Lung (tissue), 12 donors: ENCODE measurements around the gene CLEC9A. TPM values are rescaled to one million over a fixed set of nuclear protein-coding genes. Genes with fewer than 3 reads are reported as not detected.
A peak's percentile ranks its signal among the peaks of the same experiment; 100 is the strongest.

ENCODE experiments used
- ATAC-seq: fragments of 200-7000 bp; cut with Tn5 transposase; one replicate; pipeline ENCODE4 v1.9.1; 2020; ENCODE audit warnings: moderate number of reproducible peaks; ENCODE audit not compliant: insufficient read depth, low FRiP score
- DNase-seq, 3 donors: peaks; one replicate each; pipeline ENCODE4 v3.0.0-alpha.2; 2013 to 2017
- H3K27ac ChIP-seq, 2 donors: one replicate each; pipeline ENCODE4 v1.5.1; 2013; ENCODE audit warnings: mild to moderate bottlenecking in 2 of 2, moderate library complexity in 2 of 2, control low read depth in 1 of 2, inconsistent platforms in 1 of 2, low read depth in 1 of 2, low read length in 1 of 2
- H3K27me3 ChIP-seq, 3 donors: one replicate each; pipeline ENCODE4 v1.5.1; 2013; ENCODE audit warnings: low read length in 2 of 3; ENCODE audit not compliant: control insufficient read depth in 3 of 3, insufficient read depth in 3 of 3
- H3K36me3 ChIP-seq, 4 donors: one replicate each; pipeline ENCODE4 v1.5.1; 2013; ENCODE audit warnings: low read length in 4 of 4, mild to moderate bottlenecking in 1 of 4, moderate library complexity in 1 of 4; ENCODE audit not compliant: control insufficient read depth in 4 of 4, insufficient read depth in 4 of 4
- H3K4me1 ChIP-seq, 5 donors: one replicate each; pipeline ENCODE4 v1.5.1; 2013; ENCODE audit warnings: low read length in 5 of 5, mild to moderate bottlenecking in 2 of 5, moderate library complexity in 1 of 5; ENCODE audit not compliant: control insufficient read depth in 5 of 5, insufficient read depth in 5 of 5
- H3K4me3 ChIP-seq: one replicate; pipeline ENCODE4 v1.5.1; 2013; ENCODE audit warnings: mild to moderate bottlenecking, control low read depth, moderate library complexity
- H3K9ac ChIP-seq, 2 donors: one replicate each; pipeline ENCODE4 v1.5.1; 2013; ENCODE audit warnings: low read length in 2 of 2, control low read depth in 1 of 2; ENCODE audit not compliant: insufficient read depth in 1 of 2
- H3K9me3 ChIP-seq, 4 donors: one replicate each; pipeline ENCODE4 v1.5.1; 2013; ENCODE audit warnings: low read length in 3 of 4, mild to moderate bottlenecking in 1 of 4, moderate library complexity in 1 of 4; ENCODE audit not compliant: control insufficient read depth in 4 of 4, insufficient read depth in 3 of 4
- CTCF ChIP-seq: IDR thresholded peaks from 2 replicates; pipeline ENCODE4 v1.5.1; 2012; ENCODE audit warnings: mild to moderate bottlenecking; ENCODE audit errors: control extremely low read depth, extremely low read depth
- WGBS, 2 donors: extraction: QIAGEN DNeasy Blood & Tissue Kit; methylation state at CpG; one replicate each; pipeline ENCODE4 v1.1.7; 2013; 5-methylcytosine and 5-hydroxymethylcytosine counted together
- polyA plus RNA-seq, 2 donors: library from polyadenylated mRNA; stranded (reverse); fragments of 200-250 nt; gene quantifications; one replicate each; pipeline ENCODE4 v1.2.1, GENCODE V29; 2013
- total RNA-seq, 2 donors: library from RNA; depleted of rRNA in 1 of 2; stranded (reverse); fragments of >200 nt in 1 of 2; gene quantifications; one replicate each; pipeline ENCODE4 v1.2.1, GENCODE V29; 2014 to 2021
- donor health status: control.
- donor health status: control.
- donor health status: Bipolar disorder and iron deficiency.
- donor health status: healthy.
- donor health status: DM: yes; HTN: yes; CAD: no.

CLEC9A gene
- total and polyA plus RNA-seq, 4 donors, result 0.12 to 0.60 (median 0.33) TPM

- H3K36me3 ChIP-seq, result peaks cover 0 to 2% (median 0%) of the 10 kb centered on the region in 4 donors
- H3K4me1 ChIP-seq, result peaks cover 0 to 5% (median 0%) of the 10 kb centered on the region in 5 donors
- H3K9ac ChIP-seq, result no peak overlapping the region
- WGBS, 2 donors, result 50 to 59% methylated on average over 5 of the region's 5 CpGs
- DNase-seq, result no peak
- no peak for ATAC-seq
- H3K27me3 ChIP-seq, result no peaks in the 10 kb centered on the region
- H3K4me3 ChIP-seq, result no peak overlapping the region
- TF ChIP-seq CTCF, result no peak
- peak overlapping the region in 1 of 2 donors; percentile 1 for H3K27ac ChIP-seq
- H3K9me3 ChIP-seq, result peaks cover 0 to 9% (median 2%) of the 10 kb centered on the region in 4 donors
These were observed 51.8 kb downstream of the CLEC9A start for GRCh38 chr12:10082117-10082874.

- WGBS, 2 donors, result 78 to 91% methylated on average over 5 to 6 of the region's 6 CpGs
- peaks cover 0 to 5% (median 0%) of the 10 kb centered on the region in 5 donors for H3K4me1 ChIP-seq
- H3K27ac ChIP-seq, result no peak overlapping the region
- no peaks in the 10 kb centered on the region for H3K27me3 ChIP-seq
- H3K9ac ChIP-seq, result no peak overlapping the region
- H3K4me3 ChIP-seq, result no peak overlapping the region
- ATAC-seq (no peak), DNase-seq (no peak)
- H3K36me3 ChIP-seq, result peaks cover 0 to 2% (median 0%) of the 10 kb centered on the region in 4 donors
- H3K9me3 ChIP-seq, result peaks cover 0 to 9% (median 2%) of the 10 kb centered on the region in 4 donors
- no peak for TF ChIP-seq CTCF
These were observed 54.3 kb downstream of the CLEC9A start for GRCh38 chr12:10084733-10085132.

GRCh38 chr12:10086387-10086786, 55.9 kb downstream of the CLEC9A start:
- no peaks in the 10 kb centered on the region for H3K27me3 ChIP-seq
- no peak overlapping the region for H3K27ac ChIP-seq
- WGBS, 2 donors, result 73 to 88% methylated on average over 3 of the region's 3 CpGs
- peaks cover 0 to 9% (median 2%) of the 10 kb centered on the region in 4 donors for H3K9me3 ChIP-seq
- H3K4me1 ChIP-seq, result peaks cover 0 to 5% (median 0%) of the 10 kb centered on the region in 5 donors
- no peak overlapping the region for H3K4me3 ChIP-seq
- H3K9ac ChIP-seq, result no peak overlapping the region
- TF ChIP-seq CTCF, result no peak
- no peak for DNase-seq
- no peak for ATAC-seq
- no peaks in the 10 kb centered on the region for H3K36me3 ChIP-seq
